ENCODE results near the gene LIMS1. TPM values are rescaled to one million over a fixed set of nuclear protein-coding genes. Genes with fewer than 3 reads are reported as not detected.

Gene LIMS1
- total and polyA plus RNA-seq, 2 donors (not counting 1 experiment from before 2014, with no cell fraction given): 14.0 to 22.1 TPM

GRCh38 chr2:108612153-108612513, 77.9 kb downstream of the LIMS1 start:
- Mint-ChIP-seq H3K27ac (peak overlapping the region; percentile 86), H3K27me3 (no peaks in the 10 kb centered on the region), H3K9me3 (ENCODE audit: insufficient read depth) (no peaks in the 10 kb centered on the region), H3K4me1 (peaks cover 76% of the 10 kb centered on the region), H3K4me3 (peak overlapping the region; percentile 69)
- H3K79me2 ChIP-seq (ENCODE audit: control insufficient read depth, insufficient read depth, low read length): peaks cover 78% of the 10 kb centered on the region
- DNase-seq: peak; percentile 88
- peak overlapping the region; percentile 72 for H3K4me2 ChIP-seq (replicated peaks; ENCODE audit: low read depth, low read length, poor library complexity, severe bottlenecking)
- no peaks in the 10 kb centered on the region for H3K27me3 ChIP-seq (replicated peaks in 1 of 4; ENCODE audit: control extremely low read depth in 1 of 4, control insufficient read depth in 3 of 4, insufficient read depth in 4 of 4, low read length in 3 of 4)
- POLR2A ChIA-PET: interaction anchor here (1.1 to 3.0 kb wide), 4 partner anchors 10 to 24 kb away, joined by 4 to 10 read pairs (median 4); no protein-coding TSS in a partner anchor
- H3K36me3 ChIP-seq (replicated peaks in 1 of 2; ENCODE audit: control extremely low read depth in 1 of 2, control insufficient read depth in 1 of 2, extremely low read depth in 1 of 2, insufficient read depth in 2 of 2, low read length in 1 of 2): no peaks in the 10 kb centered on the region
- no peaks in the 10 kb centered on the region for H3K9me3 ChIP-seq (ENCODE audit: control extremely low read depth in 1 of 3, control insufficient read depth in 2 of 3, insufficient read depth in 1 of 3, low read length in 2 of 3)
- ATAC-seq (ENCODE audit: low read depth): peak; percentile 77
- CTCF ChIA-PET: interaction anchor here (0.7 to 15.4 kb wide), 8 partner anchors 9 to 29 kb away, joined by 3 to 290 read pairs (median 5); no protein-coding TSS in a partner anchor
- H3K9ac ChIP-seq (ENCODE audit: low read length): peak overlapping the region; percentile 59
- H4K20me1 ChIP-seq (ENCODE audit: control insufficient read depth, insufficient read depth, low read length, poor library complexity, severe bottlenecking): peaks cover 21% of the 10 kb centered on the region
- H3K4me1 ChIP-seq (ENCODE audit: control insufficient read depth in 2 of 2, insufficient read depth in 2 of 2, low read length in 2 of 2): peaks cover 76 to 83% of the 10 kb centered on the region in 2 donors
- WGBS (ENCODE audit: insufficient coverage): 0% methylated on average over 1 of the region's 5 CpGs
- intact Hi-C loops (cut with micrococcal nuclease): loop anchor here (1.0 to 2.0 kb wide), 3 partner anchors 9 to 17 kb away; no protein-coding TSS in a partner anchor
- H2AFZ ChIP-seq (ENCODE audit: insufficient read depth, low read depth, low read length, poor library complexity, severe bottlenecking): no peak overlapping the region
- peak overlapping the region in 4 of 5 experiments; percentile 2 to 47 (median 16) for H3K4me3 ChIP-seq (ENCODE audit: control extremely low read depth in 1 of 5, extremely low read depth in 1 of 5, insufficient read depth in 1 of 5, low read depth in 2 of 5, low read length in 4 of 5)
- TF ChIP-seq CTCF (IDR thresholded peaks at IDR 0.05): no peak
- no peak for TF ChIP-seq EZH2 (IDR thresholded peaks at IDR 0.05; ENCODE audit: borderline replicate concordance, insufficient read depth, low read depth, low read length, poor library complexity, severe bottlenecking)
- peak overlapping the region; percentile 82 to 84 for H3K27ac ChIP-seq (ENCODE audit: low read length in 2 of 2)

- H3K4me3 ChIP-seq (ENCODE audit: control extremely low read depth in 1 of 5, extremely low read depth in 1 of 5, insufficient read depth in 1 of 5, low read depth in 2 of 5, low read length in 4 of 5): peak overlapping the region in 4 of 5 experiments; percentile 2 to 47 (median 16)
- H3K4me2 ChIP-seq (replicated peaks; ENCODE audit: low read depth, low read length, poor library complexity, severe bottlenecking): peak overlapping the region; percentile 72
- peaks cover 73% of the 10 kb centered on the region for H3K79me2 ChIP-seq (ENCODE audit: control insufficient read depth, insufficient read depth, low read length)
- H3K27ac ChIP-seq (ENCODE audit: low read length in 2 of 2): peak overlapping the region; percentile 82 to 84
- intact Hi-C loops (cut with micrococcal nuclease): loop anchor here (1.0 to 2.0 kb wide), 3 partner anchors 9 to 18 kb away; no protein-coding TSS in a partner anchor
- peak overlapping the region; percentile 86 for H3K27ac Mint-ChIP-seq
- no peaks in the 10 kb centered on the region for H3K27me3 Mint-ChIP-seq
- H3K9me3 Mint-ChIP-seq (ENCODE audit: insufficient read depth): no peaks in the 10 kb centered on the region
- CTCF ChIA-PET: interaction anchor here (0.7 to 15.4 kb wide), 8 partner anchors 9 to 27 kb away, joined by 3 to 290 read pairs (median 5); no protein-coding TSS in a partner anchor
- H3K36me3 ChIP-seq (replicated peaks in 1 of 2; ENCODE audit: control extremely low read depth in 1 of 2, control insufficient read depth in 1 of 2, extremely low read depth in 1 of 2, insufficient read depth in 2 of 2, low read length in 1 of 2): no peaks in the 10 kb centered on the region
- H3K9ac ChIP-seq (ENCODE audit: low read length): peak overlapping the region; percentile 59
- TF ChIP-seq EZH2 (IDR thresholded peaks at IDR 0.05; ENCODE audit: borderline replicate concordance, insufficient read depth, low read depth, low read length, poor library complexity, severe bottlenecking) (no peak), CTCF (IDR thresholded peaks at IDR 0.05) (no peak)
- H3K27me3 ChIP-seq (replicated peaks in 1 of 4; ENCODE audit: control extremely low read depth in 1 of 4, control insufficient read depth in 3 of 4, insufficient read depth in 4 of 4, low read length in 3 of 4): no peaks in the 10 kb centered on the region
- H3K9me3 ChIP-seq (ENCODE audit: control extremely low read depth in 1 of 3, control insufficient read depth in 2 of 3, insufficient read depth in 1 of 3, low read length in 2 of 3): no peaks in the 10 kb centered on the region
- DNase-seq (peak; percentile 70), ATAC-seq (ENCODE audit: low read depth) (peak; percentile 41)
- H2AFZ ChIP-seq (ENCODE audit: insufficient read depth, low read depth, low read length, poor library complexity, severe bottlenecking): no peak overlapping the region
- 53% methylated on average over 5 of the region's 10 CpGs for WGBS (ENCODE audit: insufficient coverage)
- H4K20me1 ChIP-seq (ENCODE audit: control insufficient read depth, insufficient read depth, low read length, poor library complexity, severe bottlenecking): peaks cover 18% of the 10 kb centered on the region
- peaks cover 79% of the 10 kb centered on the region for H3K4me1 Mint-ChIP-seq
- H3K4me1 ChIP-seq (ENCODE audit: control insufficient read depth in 2 of 2, insufficient read depth in 2 of 2, low read length in 2 of 2): peaks cover 77 to 85% of the 10 kb centered on the region in 2 donors
- POLR2A ChIA-PET: interaction anchor here (0.6 to 3.0 kb wide), 4 partner anchors 9 to 19 kb away, joined by 3 to 10 read pairs (median 4); no protein-coding TSS in a partner anchor
- peak overlapping the region; percentile 69 for H3K4me3 Mint-ChIP-seq
Measured at GRCh38 chr2:108612514-108613183, 78.4 kb downstream of the LIMS1 start.

Data from B cell (primary cell).